HG03095 (cell line): Measurements from ENCODE around the gene EIF3F.

Source experiments
- ATAC-seq: cut with Tn5 transposase; IDR thresholded peaks from one replicate; pipeline ENCODE4 v1.9.1; 2021; ENCODE audit warnings: moderate library complexity; ENCODE audit not compliant: unreplicated experiment

EIF3F gene

GRCh38 chr11:7986768-7987559, at the start of gene EIF3F:
EIF3F (plus strand) TSS chr11:7987337; CDS start chr11:7987353, 16 bp downstream.
- ATAC-seq, result peak; percentile 96

GRCh38 chr11:7941146-7941545, 46.0 kb upstream of the EIF3F start:
- no peak for ATAC-seq

- no peak for ATAC-seq
These were observed 45.5 kb upstream of the EIF3F start, which contains the start of gene OR10A3 for GRCh38 chr11:7941608-7942007. OR10A3 (minus strand) TSS chr11:7941708; CDS start chr11:7939520, 2,188 bp downstream.

- ATAC-seq, result no peak
These were observed 43.0 kb upstream of the EIF3F start for GRCh38 chr11:7944123-7944522.

GRCh38 chr11:7949934-7950333, 37.2 kb upstream of the EIF3F start:
- ATAC-seq, result no peak

GRCh38 chr11:7955191-7955590, 31.9 kb upstream of the EIF3F start:
- no peak for ATAC-seq

- ATAC-seq, result no peak
These were observed 22.9 kb upstream of the EIF3F start for GRCh38 chr11:7964261-7964660.

GRCh38 chr11:7964873-7965272, 22.3 kb upstream of the EIF3F start:
- no peak for ATAC-seq

- ATAC-seq, result no peak
These were observed 21.8 kb upstream of the EIF3F start, which contains the start of gene NLRP10 for GRCh38 chr11:7965386-7965785. NLRP10 (minus strand) TSS chr11:7965447; CDS start chr11:7963495, 1,952 bp downstream.

- no peak for ATAC-seq
These were observed 20.0 kb upstream of the EIF3F start for GRCh38 chr11:7967097-7967496.

- no peak for ATAC-seq
These were observed 19.3 kb upstream of the EIF3F start for GRCh38 chr11:7967826-7968225.

GRCh38 chr11:7968686-7969085, 18.5 kb upstream of the EIF3F start:
- no peak for ATAC-seq

- ATAC-seq, result no peak
These were observed 17.1 kb upstream of the EIF3F start for GRCh38 chr11:7969756-7970646.

GRCh38 chr11:7971846-7972245, 15.3 kb upstream of the EIF3F start:
- ATAC-seq, result no peak

- ATAC-seq, result no peak
These were observed 14.1 kb upstream of the EIF3F start for GRCh38 chr11:7973011-7973410.

- ATAC-seq, result no peak
These were observed 12.5 kb upstream of the EIF3F start for GRCh38 chr11:7974668-7975067.

GRCh38 chr11:7977232-7977917, 9.8 kb upstream of the EIF3F start:
- no peak for ATAC-seq

- no peak for ATAC-seq
These were observed 5.4 kb upstream of the EIF3F start for GRCh38 chr11:7981619-7982157.

- no peak for ATAC-seq
These were observed 4.5 kb upstream of the EIF3F start for GRCh38 chr11:7982582-7983119.

- ATAC-seq, result no peak
These were observed 3.1 kb upstream of the EIF3F start for GRCh38 chr11:7983832-7984590.
